T-helper 17 cell (primary cell): ENCODE data around the gene EHBP1L1. TPM values are rescaled to one million over a fixed set of nuclear protein-coding genes. Genes with fewer than 3 reads are reported as not detected.

Experiments used
- ATAC-seq: fragments of 150-1000 bp; cut with Tn5 transposase; 2 replicates; pipeline ENCODE4 v1.10.0; 2021; ENCODE audit warnings: mild to moderate bottlenecking, moderate library complexity
- DNase-seq, 3 donors: peaks; one replicate each; pipeline versions ENCODE4 v3.0.0 to v3.0.0-alpha.2; 2020 to 2021
- H3K9me3 ChIP-seq: one replicate; pipeline ENCODE4 v1.7.0; 2013; ENCODE audit warnings: low read length, mild to moderate bottlenecking; ENCODE audit not compliant: control insufficient read depth, poor library complexity, severe bottlenecking
- H3K27ac Mint-ChIP-seq: one replicate; pipeline ENCODE4 v1.8.0; 2022; ENCODE audit warnings: mild to moderate bottlenecking, moderate library complexity, mixed read lengths
- H3K27me3 Mint-ChIP-seq: one replicate; pipeline ENCODE4 v1.8.0; 2022; ENCODE audit warnings: mixed read lengths
- H3K36me3 Mint-ChIP-seq: one replicate; pipeline ENCODE4 v1.8.0; 2022; ENCODE audit warnings: low read depth, mixed read lengths
- H3K4me1 Mint-ChIP-seq: one replicate; pipeline ENCODE4 v1.8.0; 2022; ENCODE audit warnings: mild to moderate bottlenecking, mixed read lengths
- H3K4me3 Mint-ChIP-seq: one replicate; pipeline ENCODE4 v1.8.0; 2022; ENCODE audit warnings: mild to moderate bottlenecking, moderate library complexity, mixed read lengths
- total RNA-seq, 4 donors: library from RNA in 2 of 4; stranded (reverse) in 2 of 4; gene quantifications; one replicate each; pipeline ENCODE4 v1.2.3 and lab custom pipeline; 2022 to 2026

EHBP1L1 gene
- total RNA-seq, 2 donors from 2014 or later = 123 to 152 TPM

- peak within 1 kb of the TSS; percentile 99 for H3K4me3 Mint-ChIP-seq
- ATAC-seq = peak; percentile 34
Observed at GRCh38 chr11:65572356-65573051, 3.3 kb upstream of the EHBP1L1 start, which contains the start of gene FAM89B. TSS of gene FAM89B (plus strand) at chr11:65572538. CDS start at chr11:65572670, 132 bp downstream.

DNA sequence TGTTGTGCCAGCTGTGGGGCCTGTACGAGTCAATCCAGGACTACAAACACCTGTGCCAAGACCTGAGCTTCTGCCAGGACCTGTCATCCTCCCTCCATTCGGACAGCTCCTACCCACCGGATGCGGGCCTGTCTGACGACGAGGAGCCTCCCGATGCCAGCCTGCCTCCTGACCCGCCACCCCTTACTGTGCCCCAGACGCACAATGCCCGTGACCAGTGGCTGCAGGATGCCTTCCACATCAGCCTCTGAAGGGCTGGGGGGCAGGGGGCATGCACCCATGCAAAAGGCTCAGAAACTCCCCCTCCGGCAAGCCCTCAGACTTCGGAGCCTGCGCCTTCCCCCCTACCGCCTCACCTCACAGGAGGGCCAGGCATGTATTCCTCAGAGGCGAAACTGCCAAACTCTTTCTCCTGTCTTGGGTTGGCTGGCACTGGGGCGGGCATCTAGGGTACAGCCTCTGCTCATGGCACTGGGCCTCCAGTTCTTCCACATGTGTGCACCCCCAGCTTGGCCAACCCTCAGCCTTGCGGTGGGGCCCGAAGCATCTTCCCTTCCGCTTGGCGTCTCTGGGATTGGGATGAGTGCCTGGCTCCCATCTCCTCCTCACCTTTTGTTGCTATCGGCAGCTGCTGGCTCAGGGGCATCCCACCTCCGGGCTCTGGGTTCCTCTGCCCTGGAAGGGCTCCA lies 2.3 kb upstream of the EHBP1L1 start:
- H3K4me3 Mint-ChIP-seq = peak overlapping the region; percentile 94
- H3K36me3 Mint-ChIP-seq = peaks cover 6% of the 10 kb centered on the region
- no peak for ATAC-seq
- H3K27me3 Mint-ChIP-seq = no peaks in the 10 kb centered on the region
- no peak for DNase-seq
- peaks cover 63% of the 10 kb centered on the region for H3K4me1 Mint-ChIP-seq
- H3K9me3 ChIP-seq = no peaks in the 10 kb centered on the region
- H3K27ac Mint-ChIP-seq = peak overlapping the region; percentile 99

More at GRCh38 chr11:65572356-65573051, 3.3 kb upstream of the EHBP1L1 start, which contains the start of gene FAM89B:
- H3K27ac Mint-ChIP-seq = peak within 1 kb of the TSS; percentile 99
- H3K9me3 ChIP-seq = no peaks in the 10 kb centered on the region
- DNase-seq = peak; percentile 77 to 84 (median 80)
- peaks cover 2% of the 10 kb centered on the region for H3K36me3 Mint-ChIP-seq
- H3K27me3 Mint-ChIP-seq = no peaks in the 10 kb centered on the region
- peaks cover 57% of the 10 kb centered on the region for H3K4me1 Mint-ChIP-seq

DNA sequence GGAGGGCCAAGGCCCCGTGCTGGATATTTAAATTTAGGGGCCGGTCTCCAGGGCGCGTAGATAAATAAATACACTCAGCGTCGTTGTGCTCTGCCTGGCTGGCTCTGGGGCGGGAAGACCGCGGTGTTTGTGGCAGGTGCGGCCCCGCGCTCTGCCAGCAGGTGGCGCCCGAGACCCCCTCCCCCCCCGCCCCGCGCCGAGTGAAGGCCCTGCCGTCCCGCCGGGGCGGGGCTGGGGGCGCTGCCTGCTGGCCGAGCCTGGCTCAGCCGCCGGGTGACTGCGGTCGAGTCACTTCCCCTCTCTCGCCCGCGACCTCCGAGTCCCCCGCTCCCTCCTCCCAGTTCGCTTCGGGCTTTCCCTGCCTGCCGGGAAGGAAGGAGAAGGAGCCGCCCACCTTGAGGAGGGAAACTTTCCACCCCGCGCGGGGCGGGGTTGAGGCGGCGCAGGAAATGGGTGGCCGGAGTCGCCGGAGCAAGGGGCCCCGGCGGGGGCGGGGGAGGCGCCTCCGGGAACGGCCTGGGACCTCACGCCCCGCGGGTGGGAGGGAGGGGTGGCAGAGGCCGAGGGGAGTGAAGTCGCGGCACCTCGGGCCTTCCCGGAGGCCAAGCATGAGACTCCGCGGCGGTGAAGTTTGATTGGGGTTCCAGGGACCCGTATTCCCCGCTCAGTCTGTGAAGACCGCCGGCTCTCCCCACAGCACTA lies 1.6 kb upstream of the EHBP1L1 start:
- Mint-ChIP-seq H3K27me3 (no peaks in the 10 kb centered on the region), H3K36me3 (peaks cover 7% of the 10 kb centered on the region), H3K27ac (peak overlapping the region; percentile 99), H3K4me1 (peaks cover 57% of the 10 kb centered on the region), H3K4me3 (peak overlapping the region; percentile 94)
- peak; percentile 70 to 90 (median 87) for DNase-seq
- H3K9me3 ChIP-seq = no peaks in the 10 kb centered on the region
- ATAC-seq = peak; percentile 31

DNA sequence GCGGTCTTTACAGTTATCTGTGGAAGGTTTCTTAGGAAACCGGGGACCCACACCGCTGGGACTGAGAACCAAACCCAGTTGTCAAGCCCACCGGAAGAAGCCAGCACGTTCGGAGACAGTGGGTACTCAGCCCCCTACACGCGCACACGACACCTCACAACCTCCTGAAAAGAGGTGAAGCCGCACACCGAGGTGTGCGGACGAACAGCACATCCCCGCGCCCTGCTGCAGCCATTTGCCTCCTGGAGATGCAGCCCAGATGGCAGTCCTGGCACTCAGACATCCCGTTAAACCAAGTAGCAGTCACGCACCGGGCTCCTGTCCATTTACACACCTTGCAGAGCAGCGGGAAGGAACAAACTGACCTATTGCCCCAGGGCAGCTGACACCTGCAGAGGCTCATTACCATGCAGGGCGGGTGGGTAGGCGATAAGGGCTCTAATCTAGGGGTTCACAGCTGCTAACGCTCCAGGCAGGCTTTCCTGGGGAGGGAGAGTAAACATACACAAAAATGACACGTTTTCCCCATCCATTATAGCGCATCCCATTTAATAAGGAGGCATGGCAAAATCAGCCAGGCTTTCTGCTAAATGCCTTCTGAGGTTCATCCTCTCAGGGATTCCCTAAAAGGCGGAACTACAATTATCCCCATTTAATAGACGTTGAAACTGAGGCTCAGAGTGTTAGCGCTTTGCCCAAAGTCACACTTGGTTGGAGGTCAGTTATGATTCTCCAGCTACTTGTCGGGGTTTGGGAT lies 864 bp upstream of the EHBP1L1 start:
- DNase-seq (peak in 1 of 3 donors; percentile 33), ATAC-seq (no peak)
- peaks cover 53% of the 10 kb centered on the region for H3K4me1 Mint-ChIP-seq
- H3K27me3 Mint-ChIP-seq = no peaks in the 10 kb centered on the region
- H3K4me3 Mint-ChIP-seq = peak overlapping the region; percentile 94
- peaks cover 7% of the 10 kb centered on the region for H3K36me3 Mint-ChIP-seq
- H3K9me3 ChIP-seq = no peaks in the 10 kb centered on the region
- peak overlapping the region; percentile 99 for H3K27ac Mint-ChIP-seq

GRCh38 chr11:65576232-65576866 lies 496 bp downstream of the EHBP1L1 start:
- H3K4me1 Mint-ChIP-seq = peaks cover 47% of the 10 kb centered on the region
- ATAC-seq = no peak
- H3K36me3 Mint-ChIP-seq = peaks cover 5% of the 10 kb centered on the region

DNA sequence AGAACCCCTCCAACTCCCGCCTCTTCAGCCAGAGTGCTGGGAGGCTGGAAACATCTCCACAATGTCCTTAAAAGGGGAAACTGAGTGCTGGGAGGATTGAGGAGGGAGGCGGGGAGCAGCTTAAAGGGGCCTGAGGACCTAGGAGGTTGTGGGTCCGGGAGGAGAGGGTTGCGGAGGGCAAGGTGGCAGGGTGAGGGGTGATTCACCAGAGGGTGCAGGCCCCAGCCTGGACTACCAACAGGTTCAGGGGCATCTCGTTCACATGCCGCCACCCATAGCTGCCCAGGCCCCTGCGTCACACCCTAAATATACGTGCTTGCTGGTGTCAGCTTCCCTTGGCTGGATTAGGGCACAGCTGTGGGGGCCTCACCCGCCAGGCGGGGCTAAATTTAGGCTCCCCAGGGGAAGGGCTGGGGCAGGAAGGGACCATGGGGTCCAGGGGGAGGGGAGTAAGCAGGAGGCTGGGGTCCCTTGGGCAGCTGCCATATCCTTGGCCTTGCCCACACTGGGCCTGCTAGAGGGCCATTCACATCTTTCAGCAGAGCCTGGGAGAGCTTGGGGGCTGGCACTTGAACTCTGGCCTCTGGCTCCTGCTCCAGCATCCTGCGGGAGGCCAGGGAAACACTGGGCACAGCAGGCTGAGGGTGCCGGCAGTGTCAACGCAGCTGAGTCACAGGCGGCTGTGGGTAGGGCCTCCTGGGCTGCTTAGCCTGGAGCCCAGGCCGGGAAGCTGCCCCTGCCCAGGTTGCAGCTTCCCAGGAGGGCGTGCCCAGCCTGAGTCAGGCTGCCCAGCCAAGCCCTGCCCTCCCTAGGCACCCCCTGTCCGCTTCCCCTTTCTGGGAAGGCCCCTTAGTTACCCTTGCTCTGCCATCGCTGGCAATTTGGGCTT lies 1.3 kb downstream of the EHBP1L1 start:
- peaks cover 46% of the 10 kb centered on the region for H3K4me1 Mint-ChIP-seq
- peak overlapping the region; percentile 94 for H3K4me3 Mint-ChIP-seq
- ATAC-seq (no peak), DNase-seq (no peak)
- peak overlapping the region; percentile 94 for H3K27ac Mint-ChIP-seq
- H3K9me3 ChIP-seq = no peaks in the 10 kb centered on the region
- peaks cover 5% of the 10 kb centered on the region for H3K36me3 Mint-ChIP-seq
- no peaks in the 10 kb centered on the region for H3K27me3 Mint-ChIP-seq

More at GRCh38 chr11:65576232-65576866, 496 bp downstream of the EHBP1L1 start:
- no peaks in the 10 kb centered on the region for H3K27me3 Mint-ChIP-seq
- H3K4me3 Mint-ChIP-seq = peak overlapping the region; percentile 94
- no peaks in the 10 kb centered on the region for H3K9me3 ChIP-seq
- peak overlapping the region; percentile 94 for H3K27ac Mint-ChIP-seq
- DNase-seq = no peak

DNA sequence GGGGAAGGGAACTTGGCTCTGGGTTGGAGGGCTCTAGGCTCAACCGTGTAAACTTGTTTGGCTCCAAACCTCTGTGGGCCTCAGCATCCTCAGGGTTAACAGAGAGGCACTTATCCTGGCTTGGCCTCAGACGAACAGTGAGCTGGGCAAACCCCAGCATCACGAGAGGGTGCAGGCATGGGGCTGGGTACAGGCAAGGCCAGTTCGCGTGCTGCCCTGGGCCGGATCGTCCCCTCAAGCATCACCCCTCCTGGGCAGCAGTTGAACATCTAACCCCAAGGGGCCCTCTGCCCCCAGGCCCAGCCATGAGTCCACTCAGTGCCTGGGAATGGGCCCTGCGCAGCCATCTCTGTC lies 1.9 kb downstream of the EHBP1L1 start:
- peaks cover 50% of the 10 kb centered on the region for H3K4me1 Mint-ChIP-seq
- peak overlapping the region; percentile 94 for H3K27ac Mint-ChIP-seq
- no peaks in the 10 kb centered on the region for H3K27me3 Mint-ChIP-seq
- ATAC-seq (no peak), DNase-seq (no peak)
- H3K36me3 Mint-ChIP-seq = peaks cover 5% of the 10 kb centered on the region
- H3K9me3 ChIP-seq = no peaks in the 10 kb centered on the region
- H3K4me3 Mint-ChIP-seq = peak overlapping the region; percentile 94

DNA sequence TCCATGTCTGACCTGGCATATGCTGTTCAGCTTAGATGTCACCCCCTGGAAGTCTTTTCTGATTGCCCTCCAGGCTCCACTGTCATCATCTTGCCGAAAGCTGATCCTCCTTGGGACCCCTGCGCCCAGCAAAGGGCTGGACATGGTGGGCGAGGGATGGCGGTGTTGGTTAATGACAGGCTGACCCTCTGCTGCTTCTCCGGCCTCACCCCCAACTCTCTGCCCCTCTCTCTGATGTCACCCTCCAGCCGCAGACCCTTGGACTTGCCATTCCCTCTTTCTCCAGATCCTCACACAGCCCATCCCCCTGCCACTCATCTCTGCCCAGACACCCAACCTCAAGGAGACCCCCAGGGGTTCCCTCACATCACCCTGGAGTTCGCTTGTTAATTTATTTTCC lies 2.3 kb downstream of the EHBP1L1 start:
- H3K36me3 Mint-ChIP-seq = peaks cover 5% of the 10 kb centered on the region

GRCh38 chr11:65578667-65579066 lies 2.8 kb downstream of the EHBP1L1 start:
- no peaks in the 10 kb centered on the region for H3K9me3 ChIP-seq
- Mint-ChIP-seq H3K36me3 (peaks cover 8% of the 10 kb centered on the region), H3K4me1 (peaks cover 50% of the 10 kb centered on the region)

More for the DNA sequence above, 2.3 kb downstream of the EHBP1L1 start:
- Mint-ChIP-seq H3K4me1 (peaks cover 52% of the 10 kb centered on the region), H3K4me3 (peak overlapping the region; percentile 94), H3K27me3 (no peaks in the 10 kb centered on the region), H3K27ac (peak overlapping the region; percentile 94)
- ATAC-seq = no peak
- DNase-seq = no peak
- H3K9me3 ChIP-seq = no peaks in the 10 kb centered on the region

GRCh38 chr11:65579291-65579690 lies 3.4 kb downstream of the EHBP1L1 start:
- no peaks in the 10 kb centered on the region for H3K9me3 ChIP-seq
- Mint-ChIP-seq H3K4me3 (no peak overlapping the region), H3K27me3 (no peaks in the 10 kb centered on the region), H3K4me1 (peaks cover 49% of the 10 kb centered on the region), H3K27ac (no peak overlapping the region), H3K36me3 (peaks cover 8% of the 10 kb centered on the region)
- no peak for ATAC-seq
- no peak for DNase-seq

More at GRCh38 chr11:65578667-65579066, 2.8 kb downstream of the EHBP1L1 start:
- no peak for DNase-seq
- peak overlapping the region; percentile 74 for H3K4me3 Mint-ChIP-seq
- H3K27ac Mint-ChIP-seq = peak overlapping the region; percentile 94
- ATAC-seq = no peak
- H3K27me3 Mint-ChIP-seq = no peaks in the 10 kb centered on the region

DNA sequence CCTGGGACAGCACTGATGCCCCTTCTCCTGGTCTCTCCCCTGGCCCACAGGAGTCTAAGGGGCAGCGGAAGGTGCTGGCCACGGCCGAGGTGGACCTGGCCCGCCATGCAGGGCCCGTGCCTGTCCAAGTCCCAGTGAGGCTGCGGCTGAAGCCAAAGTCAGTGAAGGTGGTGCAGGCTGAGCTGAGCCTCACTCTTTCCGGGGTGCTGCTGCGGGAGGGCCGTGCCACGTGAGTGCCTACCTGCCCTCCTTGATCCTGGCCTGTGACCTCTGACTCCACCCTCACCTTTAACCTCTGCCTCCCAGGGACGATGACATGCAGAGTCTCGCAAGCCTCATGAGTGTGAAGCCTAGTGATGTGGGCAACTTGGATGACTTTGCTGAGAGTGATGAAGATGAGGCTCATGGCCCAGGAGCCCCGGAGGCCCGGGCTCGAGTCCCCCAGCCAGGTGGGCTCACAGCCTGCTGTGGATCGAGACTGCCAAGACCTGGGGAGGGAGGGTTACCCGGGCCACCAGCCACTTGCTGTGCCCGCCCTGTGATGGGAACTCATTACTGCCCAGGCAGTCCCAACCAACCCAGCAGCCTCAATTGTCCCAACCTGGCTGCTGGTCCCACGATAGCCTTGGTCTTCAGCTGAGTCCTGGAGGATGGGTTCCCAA lies 4.3 kb downstream of the EHBP1L1 start:
- Mint-ChIP-seq H3K4me1 (peaks cover 43% of the 10 kb centered on the region), H3K27ac (peak overlapping the region; percentile 72), H3K27me3 (no peaks in the 10 kb centered on the region), H3K4me3 (peak overlapping the region; percentile 47), H3K36me3 (peaks cover 8% of the 10 kb centered on the region)
- DNase-seq (no peak), ATAC-seq (no peak)
- H3K9me3 ChIP-seq = no peaks in the 10 kb centered on the region
